ENCODE data around the gene TRERF1.

TRERF1 gene

GRCh38 chr6:42224222-42225028 lies 227.3 kb downstream of the TRERF1 start:
- Histone ChIP-seq H3K9ac (ENCODE audit: low read length) (no peak overlapping the region), H3K79me2 (ENCODE audit: insufficient read depth, low read length) (no peaks in the 10 kb centered on the region), H3K9me3 (ENCODE audit: insufficient read depth, low read length) (no peaks in the 10 kb centered on the region), H3K27ac (ENCODE audit: low read depth, low read length) (no peak overlapping the region), H3K9me2 (replicated peaks; ENCODE audit: insufficient read depth, low read length) (no peaks in the 10 kb centered on the region), H3K4me2 (ENCODE audit: low read depth, low read length, poor library complexity, severe bottlenecking) (no peak overlapping the region), H4K20me1 (ENCODE audit: low read depth, low read length) (no peaks in the 10 kb centered on the region), H3K36me3 (ENCODE audit: low read length) (no peaks in the 10 kb centered on the region), H3K27me3 (ENCODE audit: low read length) (no peaks in the 10 kb centered on the region), H3F3A (ENCODE audit: insufficient read depth) (peaks cover 7% of the 10 kb centered on the region), H3K4me3 (ENCODE audit: insufficient read depth, low read length, poor library complexity, severe bottlenecking) (no peak overlapping the region), H2AFZ (ENCODE audit: low read depth, low read length, severe bottlenecking) (no peak overlapping the region)
- TF ChIP-seq CTCF (IDR thresholded peaks at IDR 0.05; ENCODE audit: insufficient read depth, low read length, poor library complexity, severe bottlenecking) (no peak), EZH2phosphoT487 (conservative IDR thresholded peaks at IDR 0.05; ENCODE audit: low read length) (no peak)

GRCh38 chr6:42222448-42222847 lies 229.3 kb downstream of the TRERF1 start:
- H3K36me3 ChIP-seq (ENCODE audit: low read length), result no peaks in the 10 kb centered on the region
- no peaks in the 10 kb centered on the region for H4K20me1 ChIP-seq (ENCODE audit: low read depth, low read length)
- H3K27ac ChIP-seq (ENCODE audit: low read depth, low read length), result no peak overlapping the region
- no peak overlapping the region for H2AFZ ChIP-seq (ENCODE audit: low read depth, low read length, severe bottlenecking)
- H3K4me3 ChIP-seq (ENCODE audit: insufficient read depth, low read length, poor library complexity, severe bottlenecking), result no peak overlapping the region
- peaks cover 7% of the 10 kb centered on the region for H3F3A ChIP-seq (ENCODE audit: insufficient read depth)
- H3K9me3 ChIP-seq (ENCODE audit: insufficient read depth, low read length), result no peaks in the 10 kb centered on the region
- no peaks in the 10 kb centered on the region for H3K27me3 ChIP-seq (ENCODE audit: low read length)
- peaks cover 2% of the 10 kb centered on the region for H3K79me2 ChIP-seq (ENCODE audit: insufficient read depth, low read length)
- no peaks in the 10 kb centered on the region for H3K9me2 ChIP-seq (replicated peaks; ENCODE audit: insufficient read depth, low read length)
- H3K4me2 ChIP-seq (ENCODE audit: low read depth, low read length, poor library complexity, severe bottlenecking), result no peak overlapping the region
- no peak overlapping the region for H3K9ac ChIP-seq (ENCODE audit: low read length)
- TF ChIP-seq CTCF (IDR thresholded peaks at IDR 0.05; ENCODE audit: insufficient read depth, low read length, poor library complexity, severe bottlenecking) (no peak), EZH2phosphoT487 (conservative IDR thresholded peaks at IDR 0.05; ENCODE audit: low read length) (no peak)

- Histone ChIP-seq H3K36me3 (ENCODE audit: low read length) (no peaks in the 10 kb centered on the region), H3K27ac (ENCODE audit: low read depth, low read length) (no peak overlapping the region), H3K4me2 (ENCODE audit: low read depth, low read length, poor library complexity, severe bottlenecking) (no peak overlapping the region), H3K79me2 (ENCODE audit: insufficient read depth, low read length) (peaks cover 11% of the 10 kb centered on the region), H3K9ac (ENCODE audit: low read length) (no peak overlapping the region), H3K9me3 (ENCODE audit: insufficient read depth, low read length) (no peaks in the 10 kb centered on the region), H2AFZ (ENCODE audit: low read depth, low read length, severe bottlenecking) (no peak overlapping the region), H3K27me3 (ENCODE audit: low read length) (no peaks in the 10 kb centered on the region), H4K20me1 (ENCODE audit: low read depth, low read length) (no peaks in the 10 kb centered on the region), H3K4me3 (ENCODE audit: insufficient read depth, low read length, poor library complexity, severe bottlenecking) (no peak overlapping the region), H3F3A (ENCODE audit: insufficient read depth) (peaks cover 7% of the 10 kb centered on the region), H3K9me2 (replicated peaks; ENCODE audit: insufficient read depth, low read length) (no peaks in the 10 kb centered on the region)
- TF ChIP-seq EZH2phosphoT487 (conservative IDR thresholded peaks at IDR 0.05; ENCODE audit: low read length), result no peak
- no peak for TF ChIP-seq CTCF (IDR thresholded peaks at IDR 0.05; ENCODE audit: insufficient read depth, low read length, poor library complexity, severe bottlenecking)
These were observed 230.2 kb downstream of the TRERF1 start for GRCh38 chr6:42221546-42221945.
